Right lobe of liver (tissue), 4 donors: Measurements from ENCODE around the gene MYPN.

Experiments used
- CTCF ChIP-seq, 4 donors: fragments of 200-600 bp in 3 of 4; fragments of 450-650 bp in 1 of 4; IDR thresholded peaks; one replicate each; pipeline versions ENCODE4 v1.5.1 to v1.8.0; 2016 to 2022; ENCODE audit warnings: antibody characterized with exemption in 4 of 4, mild to moderate bottlenecking in 2 of 4
- POLR2A ChIP-seq: fragments of 450-650 bp; IDR thresholded peaks from one replicate; pipeline ENCODE4 v1.6.1; 2017; ENCODE audit warnings: antibody characterized with exemption, mild to moderate bottlenecking
- donor health status: DM: no; HTN: no; CAD: no.
- donor health status: DM: no; HTN: no; CAD: no.
- donor health status: DM: no; HTN: yes; CAD: no.

- TF ChIP-seq CTCF (IDR thresholded peaks at IDR 0.05), result no peak
- no peak for TF ChIP-seq POLR2A
Observed at GRCh38 chr10:68086910-68087684, 22.2 kb upstream of the MYPN start.
